ENCODE data around the gene PAPLN. TPM values are rescaled to one million over a fixed set of nuclear protein-coding genes. Genes with fewer than 3 reads are reported as not detected.

Gene PAPLN
- total RNA-seq, 1 donor from 2014 or later: 5.1 TPM

GRCh38 chr14:73261520-73262426 is 24.5 kb downstream of the PAPLN start:
- ATAC-seq: no peak

- no peak for ATAC-seq
These were observed 25.3 kb downstream of the PAPLN start for GRCh38 chr14:73262427-73263183.

GRCh38 chr14:73263606-73264005 is 26.3 kb downstream of the PAPLN start:
- no peak for ATAC-seq

GRCh38 chr14:73264080-73264884 is 27.0 kb downstream of the PAPLN start:
- no peak for ATAC-seq

GRCh38 chr14:73264885-73265720 is 27.8 kb downstream of the PAPLN start:
- no peak for ATAC-seq

GRCh38 chr14:73265721-73266046 is 28.4 kb downstream of the PAPLN start:
- ATAC-seq: no peak

- no peak for ATAC-seq
These were observed 29.0 kb downstream of the PAPLN start for GRCh38 chr14:73266317-73266716.

- ATAC-seq: no peak
These were observed 30.2 kb downstream of the PAPLN start for GRCh38 chr14:73267474-73267873.

- peak; percentile 37 for ATAC-seq
These were observed 32.6 kb downstream of the PAPLN start for GRCh38 chr14:73269729-73270531.

GRCh38 chr14:73272393-73272792 is 35.1 kb downstream of the PAPLN start:
- no peak for ATAC-seq

GRCh38 chr14:73273799-73274198 is 36.5 kb downstream of the PAPLN start:
- no peak for ATAC-seq

GRCh38 chr14:73276836-73277235 is 39.5 kb downstream of the PAPLN start:
- no peak for ATAC-seq

GRCh38 chr14:73277376-73277775 is 40.1 kb downstream of the PAPLN start:
- no peak for ATAC-seq

GRCh38 chr14:73280903-73281302 is 43.6 kb downstream of the PAPLN start:
- no peak for ATAC-seq

GRCh38 chr14:73283608-73284379 is 46.5 kb downstream of the PAPLN start:
- ATAC-seq: no peak

GRCh38 chr14:73285979-73286378 is 48.7 kb downstream of the PAPLN start:
- no peak for ATAC-seq

GRCh38 chr14:73286598-73286997 is 49.3 kb downstream of the PAPLN start:
- no peak for ATAC-seq

GRCh38 chr14:73287071-73287470 is 49.8 kb downstream of the PAPLN start:
- ATAC-seq: no peak

- ATAC-seq: no peak
These were observed 52.0 kb downstream of the PAPLN start for GRCh38 chr14:73289308-73289707.

GRCh38 chr14:73289729-73290128 is 52.4 kb downstream of the PAPLN start:
- ATAC-seq: no peak

Measured in esophagus mucosa (tissue), 1 donor.